NCI-H146 treated with DMSO at 0.1 percent for 48 hours (cell line): ENCODE results near the gene MTOR.
"Not testable (repeated sequence)": the region's sequence is repeated elsewhere in the genome, so short reads cannot be mapped to it uniquely, and the experiment has no call there.

ENCODE experiments used
- DNase-seq: peaks from one replicate; lab custom pipeline; 2025; ENCODE audit not compliant: unreplicated experiment; lab: John Stamatoyannopoulos, UW

The MTOR gene

DNA sequence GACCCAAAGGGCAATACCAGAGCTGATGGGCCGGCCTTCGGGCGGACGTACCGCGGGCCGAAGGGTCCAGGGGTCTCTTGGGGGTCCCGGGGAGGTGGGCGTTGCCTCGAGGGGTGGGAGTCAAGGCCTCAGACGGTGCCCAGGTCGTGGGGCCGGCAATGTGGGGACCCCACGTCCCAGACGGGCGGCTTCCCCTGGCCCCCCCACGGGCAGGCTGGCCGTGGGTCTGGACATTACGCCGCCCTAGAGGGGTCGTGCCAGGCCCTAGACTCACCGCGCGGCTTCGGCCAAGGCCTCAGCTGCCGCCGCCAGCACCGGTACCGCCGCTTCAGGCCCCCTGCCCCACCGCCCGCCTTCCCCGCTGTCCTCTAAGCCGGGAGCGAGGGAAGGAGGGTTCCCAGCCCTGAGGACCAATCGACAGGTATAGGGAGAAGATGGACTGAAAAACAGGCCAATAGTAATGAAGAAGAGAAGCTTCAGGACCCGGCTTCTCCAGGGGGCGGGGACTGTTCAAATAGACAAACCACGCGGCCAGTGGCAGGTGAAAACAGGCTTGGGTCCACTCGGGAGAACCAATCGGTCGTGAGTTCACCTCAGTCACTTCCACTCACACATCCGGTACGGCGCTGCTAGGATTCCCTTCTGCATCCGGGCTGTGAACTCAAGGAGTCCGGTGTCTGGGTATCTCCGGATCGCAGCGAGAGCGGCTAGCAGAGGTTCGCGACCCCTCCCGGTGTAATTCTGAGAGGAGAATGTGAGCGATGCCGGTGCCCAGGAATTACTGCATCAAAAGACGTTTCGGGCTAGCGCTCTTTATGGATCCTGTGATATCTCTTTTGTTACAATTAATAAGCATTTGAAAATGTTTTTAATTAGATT lies at the start of gene MTOR:
TSS of gene MTOR (minus strand) at position 381 of the 879 bp plus-strand sequence. CDS start 3,142 bp downstream, outside the sequence.
- peak; percentile 97 for DNase-seq

DNA sequence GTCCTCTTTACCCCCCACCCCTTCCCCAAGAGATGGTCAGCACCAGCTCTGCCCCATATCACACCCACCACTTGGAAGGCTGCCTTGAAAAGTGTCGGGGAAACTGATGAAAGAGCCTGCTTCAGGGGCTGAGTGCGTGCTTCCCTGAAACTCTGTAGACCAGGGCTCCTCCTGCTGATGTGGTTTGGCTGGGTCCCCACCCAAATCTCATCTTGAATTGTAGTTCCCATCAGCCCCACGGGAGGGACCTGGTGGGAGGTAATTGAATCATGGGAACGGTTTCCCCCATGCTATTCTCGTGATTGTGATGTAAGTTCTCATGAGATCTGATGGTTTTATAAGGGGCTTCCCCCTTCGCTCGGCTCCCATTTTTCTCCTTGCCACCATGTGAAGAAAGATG lies 47.0 kb upstream of the MTOR start:
- DNase-seq: no peak

- peak; percentile 39 for DNase-seq
These were observed 46.4 kb upstream of the MTOR start for GRCh38 chr1:11308699-11309224.

GRCh38 chr1:11307852-11308251 lies 45.5 kb upstream of the MTOR start:
- DNase-seq: no peak

- not testable (repeated sequence) for DNase-seq
These were observed 43.2 kb upstream of the MTOR start for GRCh38 chr1:11305516-11305915.

- DNase-seq: no peak
These were observed 40.0 kb upstream of the MTOR start for GRCh38 chr1:11302366-11302765.

DNA sequence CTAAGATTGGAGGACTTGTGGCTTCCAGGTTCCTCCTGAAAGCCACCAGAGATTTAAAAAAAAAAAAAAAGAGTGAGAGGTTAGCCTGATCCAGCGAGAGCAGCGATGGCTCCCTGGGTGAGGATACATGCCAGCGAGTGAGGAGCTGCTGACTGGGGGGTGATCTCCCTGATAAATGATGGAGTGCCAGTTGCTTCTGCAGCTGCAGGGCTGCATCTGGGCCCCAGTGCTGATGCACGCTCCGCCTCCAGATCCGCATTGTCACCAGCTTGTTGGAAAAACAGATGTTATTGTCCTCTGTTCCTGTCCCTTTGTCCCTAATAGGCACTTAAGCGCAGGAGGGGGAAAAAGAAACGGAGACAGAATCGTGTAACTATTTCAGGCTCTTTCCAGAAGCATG lies 39.2 kb upstream of the MTOR start:
- DNase-seq: no peak

- DNase-seq: no peak
These were observed 36.8 kb upstream of the MTOR start for GRCh38 chr1:11299225-11299574.

DNA sequence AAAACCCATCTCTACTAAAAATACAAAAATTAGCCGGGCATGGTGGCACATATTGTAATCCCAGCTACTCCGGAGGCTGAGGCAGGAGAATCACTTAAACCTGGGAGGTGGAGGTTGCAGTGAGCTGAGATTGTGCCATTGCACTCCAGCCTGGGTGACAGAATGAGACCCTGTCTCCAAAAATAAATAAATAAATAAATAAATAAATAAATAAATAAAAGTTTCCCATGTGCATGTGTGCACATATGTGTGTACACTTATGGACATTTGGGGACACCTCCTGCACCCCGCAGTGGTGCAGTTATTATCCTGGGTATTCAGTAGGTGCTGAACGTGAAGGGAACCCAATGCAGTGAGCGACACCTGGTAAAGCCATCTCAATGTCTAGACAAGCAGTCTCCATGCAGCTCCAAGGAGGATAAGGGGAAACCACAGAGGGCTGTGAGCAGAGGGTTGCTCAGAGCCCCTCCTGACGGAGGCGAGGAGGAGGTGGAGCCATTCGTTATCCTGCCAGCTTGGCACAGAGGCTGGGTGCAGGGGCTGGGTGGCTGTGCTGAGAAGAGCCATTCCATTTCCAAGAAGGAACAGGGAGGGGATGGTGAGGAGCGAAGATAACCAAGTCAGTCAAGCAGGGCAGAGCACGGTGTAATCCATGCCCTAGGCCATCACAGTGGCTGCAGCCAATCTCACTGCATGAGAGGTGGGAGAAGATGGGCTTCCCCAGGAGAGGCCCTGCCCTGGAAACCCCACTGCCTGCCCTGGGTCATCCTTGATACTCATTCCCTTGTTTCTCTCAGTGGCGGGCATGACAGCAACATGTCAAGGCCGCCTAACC lies 36.3 kb upstream of the MTOR start:
- no peak for DNase-seq

DNA sequence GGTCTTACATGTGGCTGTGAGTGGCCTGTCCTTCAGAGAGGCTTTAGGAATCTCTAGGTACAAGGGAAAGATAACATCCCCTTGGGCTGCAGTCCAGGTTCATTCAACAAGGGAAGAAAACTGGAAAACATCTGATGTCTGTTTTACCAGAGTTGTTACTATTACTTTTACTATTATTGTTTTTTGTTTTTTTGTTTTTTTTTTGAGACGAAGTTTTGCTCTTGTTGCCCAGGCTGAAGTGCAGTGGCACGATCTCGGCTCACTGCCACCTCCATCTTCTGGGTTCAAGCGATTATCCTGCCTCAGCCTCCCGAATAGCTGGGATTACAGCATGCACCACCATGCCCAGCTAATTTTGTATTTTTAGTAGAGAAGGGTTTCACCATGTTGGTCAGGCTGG lies 35.4 kb upstream of the MTOR start:
- not testable (repeated sequence) for DNase-seq

DNA sequence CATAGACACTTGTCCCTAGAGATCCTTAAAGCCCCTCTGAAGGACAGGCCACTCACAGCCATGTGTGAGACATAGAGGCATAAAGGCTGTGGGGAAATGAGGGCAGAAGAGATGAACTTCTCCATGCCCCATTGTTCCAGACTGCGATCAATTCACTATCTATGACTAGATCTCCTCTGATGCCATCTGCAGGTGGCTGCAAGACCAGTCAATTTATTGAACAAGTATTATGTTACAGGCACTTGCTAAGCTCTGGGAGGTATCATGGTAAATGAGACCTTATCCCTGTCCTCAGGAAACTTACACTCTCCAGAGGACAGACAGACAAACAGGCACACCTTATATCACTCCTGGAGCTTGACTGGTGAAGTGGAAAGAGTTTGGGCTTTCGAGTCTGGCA lies 33.6 kb upstream of the MTOR start:
- no peak for DNase-seq

- no peak for DNase-seq
These were observed 32.6 kb upstream of the MTOR start for GRCh38 chr1:11294951-11295350.

GRCh38 chr1:11293856-11294255 lies 31.5 kb upstream of the MTOR start:
- no peak for DNase-seq

GRCh38 chr1:11291049-11291448 lies 28.7 kb upstream of the MTOR start:
- no peak for DNase-seq

- DNase-seq: no peak
These were observed 26.7 kb upstream of the MTOR start for GRCh38 chr1:11289064-11289463.

- DNase-seq: no peak
These were observed 24.5 kb upstream of the MTOR start for GRCh38 chr1:11286735-11287410.

- no peak for DNase-seq
These were observed 23.8 kb upstream of the MTOR start for GRCh38 chr1:11285883-11286734.

- DNase-seq: no peak
These were observed 22.4 kb upstream of the MTOR start for GRCh38 chr1:11284784-11285183.

DNA sequence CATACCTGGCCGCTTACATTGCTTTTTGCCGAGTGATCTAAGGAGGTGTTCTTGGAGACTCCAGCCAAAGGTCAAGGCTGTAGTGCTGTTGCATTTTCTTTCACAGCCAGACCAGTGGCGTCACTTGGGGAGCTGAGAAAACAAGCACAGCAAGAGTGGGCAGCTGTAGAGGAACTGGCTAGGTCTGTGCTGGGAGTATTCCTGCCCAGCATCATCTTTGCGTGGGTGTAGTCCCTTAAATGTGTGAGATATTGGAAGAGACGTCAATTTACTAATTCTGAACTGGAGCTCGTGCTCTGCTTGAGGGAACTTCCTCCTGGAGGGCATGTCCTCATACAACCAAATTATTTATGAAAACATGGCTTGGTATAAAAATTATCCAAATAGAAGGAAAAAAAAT lies 20.8 kb upstream of the MTOR start:
- DNase-seq: no peak

- DNase-seq: no peak
These were observed 19.4 kb upstream of the MTOR start for GRCh38 chr1:11281518-11282331.
